Measurements from ENCODE around the gene LRWD1.

Gene LRWD1

GRCh38 chr7:102464577-102465280 lies at the start of gene LRWD1, which contains the start of gene ALKBH4:
LRWD1 (plus strand) TSS chr7:102464984; CDS start chr7:102465081, 97 bp downstream.
ALKBH4 (minus strand) TSS chr7:102464863; CDS start chr7:102464836, 27 bp downstream.
- DNase-seq = peak; percentile 97

GRCh38 chr7:102415685-102416225 lies 49.0 kb upstream of the LRWD1 start:
- no peak for DNase-seq

- no peak for DNase-seq
Observed at GRCh38 chr7:102416406-102416805, 48.4 kb upstream of the LRWD1 start.

GRCh38 chr7:102417105-102417504 lies 47.7 kb upstream of the LRWD1 start:
- no peak for DNase-seq

GRCh38 chr7:102418592-102418991 lies 46.2 kb upstream of the LRWD1 start:
- DNase-seq = no peak

GRCh38 chr7:102421706-102422240 lies 43.0 kb upstream of the LRWD1 start:
- no peak for DNase-seq

GRCh38 chr7:102424129-102424551 lies 40.6 kb upstream of the LRWD1 start:
- DNase-seq = peak; percentile 67

- DNase-seq = no peak
Observed at GRCh38 chr7:102424787-102425218, 40.0 kb upstream of the LRWD1 start.

- DNase-seq = peak; percentile 63
Observed at GRCh38 chr7:102425639-102426267, 39.0 kb upstream of the LRWD1 start.

GRCh38 chr7:102426268-102427018 lies 38.3 kb upstream of the LRWD1 start:
- no peak for DNase-seq

- no peak for DNase-seq
Observed at GRCh38 chr7:102427019-102427405, 37.8 kb upstream of the LRWD1 start.

GRCh38 chr7:102429141-102429899 lies 35.5 kb upstream of the LRWD1 start:
- no peak for DNase-seq

GRCh38 chr7:102431617-102432298 lies 33.0 kb upstream of the LRWD1 start:
- peak; percentile 78 for DNase-seq

GRCh38 chr7:102432442-102433218 lies 32.2 kb upstream of the LRWD1 start:
- DNase-seq = peak; percentile 42

GRCh38 chr7:102433219-102434038 lies 31.4 kb upstream of the LRWD1 start, which contains the start of gene ORAI2:
ORAI2 (plus strand) TSS chr7:102433575; CDS start chr7:102438957, 5,382 bp downstream.
- DNase-seq = peak; percentile 71

GRCh38 chr7:102434039-102434486 lies 30.7 kb upstream of the LRWD1 start:
- DNase-seq = no peak

GRCh38 chr7:102436118-102436517 lies 28.7 kb upstream of the LRWD1 start:
- DNase-seq = no peak

- no peak for DNase-seq
Observed at GRCh38 chr7:102439963-102440795, 24.6 kb upstream of the LRWD1 start.

All from retina (tissue), 1 donor.